H1 (cell line): ENCODE measurements around the gene SCYL2.

Experiments
- CTCF ChIP-seq, 3 experiments: IDR thresholded peaks; 1 replicate in 2 of 3; 2 replicates in 1 of 3; pipeline versions ENCODE4 v1.5.1 to v1.6.1; 2011; ENCODE audit warnings: low read length in 3 of 3, mild to moderate bottlenecking in 3 of 3, inconsistent platforms in 2 of 3, low read depth in 1 of 3, moderate library complexity in 1 of 3; ENCODE audit not compliant: insufficient read depth in 1 of 3; ENCODE audit errors: control extremely low read depth in 1 of 3
- NRF1 ChIP-seq: IDR thresholded peaks from 2 replicates; pipeline ENCODE4 v1.6.1; 2011; ENCODE audit warnings: mild to moderate bottlenecking, low read depth, low read length, improper control_type of control experiment
- POLR2A ChIP-seq, 2 experiments: IDR thresholded peaks; 1 replicate in 1 of 2; 2 replicates in 1 of 2; pipeline ENCODE4 v1.6.1; 2011; ENCODE audit warnings: low read depth in 2 of 2, low read length in 2 of 2, mild to moderate bottlenecking in 2 of 2; ENCODE audit errors: control extremely low read depth in 1 of 2
- POLR2AphosphoS5 ChIP-seq: IDR thresholded peaks from 2 replicates; pipeline ENCODE4 v1.6.1; 2011; ENCODE audit warnings: low read depth, low read length

- TF ChIP-seq CTCF (IDR thresholded peaks at IDR 0.05; ENCODE audit: control extremely low read depth in 1 of 3, insufficient read depth in 1 of 3, low read depth in 1 of 3, low read length in 3 of 3): peak in 2 of 3 experiments; percentile 36 to 51; a peak in 2 of 4 replicates
- no peak for TF ChIP-seq POLR2A (IDR thresholded peaks at IDR 0.05; ENCODE audit: control extremely low read depth in 1 of 2, low read depth in 2 of 2, low read length in 2 of 2)
- no peak for TF ChIP-seq POLR2AphosphoS5
- no peak for TF ChIP-seq NRF1
Measured at GRCh38 chr12:100348657-100349454, 81.9 kb downstream of the SCYL2 start.
